ENCODE measurements around the gene EPS15.
"Not testable (repeated sequence)": the region's sequence is repeated elsewhere in the genome, so short reads cannot be mapped to it uniquely, and the experiment has no call there.

EPS15 gene

GRCh38 chr1:51519048-51519864, at the start of gene EPS15:
Gene EPS15, minus strand, starts transcription at chr1:51519266. Its CDS starts 35 bp downstream, at chr1:51519231.
- no peak for FAIRE-seq

GRCh38 chr1:51568231-51568935, 49.3 kb upstream of the EPS15 start:
- FAIRE-seq: no peak

- no peak for FAIRE-seq
These were observed 48.6 kb upstream of the EPS15 start for GRCh38 chr1:51567653-51568052.

GRCh38 chr1:51566260-51566659, 47.2 kb upstream of the EPS15 start:
- no peak for FAIRE-seq

- FAIRE-seq: no peak
These were observed 45.9 kb upstream of the EPS15 start for GRCh38 chr1:51565009-51565408.

DNA sequence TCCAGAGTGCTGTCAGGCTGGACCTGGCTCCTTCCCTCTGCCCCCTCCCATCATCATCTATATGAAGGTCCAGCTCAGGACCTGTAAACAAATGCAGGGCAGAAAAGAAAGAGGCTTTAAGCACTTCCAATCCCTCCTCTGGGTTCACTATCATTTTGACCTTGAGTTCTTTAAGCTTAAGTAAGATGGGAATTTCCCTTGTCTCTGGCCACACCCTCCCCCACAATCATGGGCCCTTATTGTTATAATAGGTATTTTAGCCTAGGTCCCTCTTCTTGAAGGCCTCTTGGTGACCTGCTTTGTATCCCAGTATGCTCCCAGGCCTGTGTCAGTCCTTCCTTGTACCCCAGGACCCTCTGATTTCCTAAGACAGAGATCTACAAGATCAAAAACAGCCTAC, 45.1 kb upstream of the EPS15 start:
- no peak for FAIRE-seq

DNA sequence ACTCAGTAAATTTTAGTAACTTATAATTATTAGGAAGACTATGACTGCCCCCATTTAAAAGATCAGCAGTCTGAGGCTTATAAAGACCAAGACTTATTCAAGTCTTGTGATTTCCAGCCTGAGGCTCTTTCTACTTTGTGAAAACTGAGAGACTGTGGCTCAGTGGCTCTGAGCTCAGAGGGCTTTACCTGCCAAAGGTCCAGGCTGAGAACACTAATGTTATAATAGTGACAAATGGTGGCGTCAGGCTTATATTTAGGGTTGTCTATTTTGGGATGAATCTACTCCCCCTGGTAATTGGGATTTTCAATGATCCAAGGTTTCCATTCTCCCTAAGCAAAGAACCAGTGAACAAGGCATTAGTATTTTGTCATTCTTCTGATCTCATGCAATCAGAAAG, 42.6 kb upstream of the EPS15 start:
- no peak for FAIRE-seq

- not testable (repeated sequence) for FAIRE-seq
These were observed 41.8 kb upstream of the EPS15 start for GRCh38 chr1:51560895-51561294.

GRCh38 chr1:51560034-51560433, 41.0 kb upstream of the EPS15 start:
- no peak for FAIRE-seq

- FAIRE-seq: no peak
These were observed 40.4 kb upstream of the EPS15 start for GRCh38 chr1:51559501-51559900.

- FAIRE-seq: no peak
These were observed 40.0 kb upstream of the EPS15 start for GRCh38 chr1:51559064-51559500.

GRCh38 chr1:51558375-51558924, 39.4 kb upstream of the EPS15 start:
- FAIRE-seq: no peak

DNA sequence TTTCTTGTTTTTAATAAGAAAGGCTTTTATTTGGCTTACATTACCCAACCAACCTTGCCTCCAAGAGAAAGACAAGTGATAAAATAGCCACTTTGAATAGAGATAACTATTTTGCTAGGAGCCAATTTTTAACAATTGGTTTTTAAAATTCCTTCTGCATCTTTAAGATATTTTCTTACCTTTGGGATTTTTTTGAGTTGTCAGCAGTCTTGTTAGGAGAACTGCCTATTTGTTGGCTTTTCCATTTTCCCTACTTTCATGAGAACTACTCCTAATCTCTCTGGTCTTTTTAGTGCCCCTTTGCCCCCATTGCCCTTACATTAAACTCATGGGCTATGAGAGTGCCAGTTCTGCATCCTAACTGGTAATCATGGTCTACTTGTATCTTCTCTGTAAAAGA, 38.1 kb upstream of the EPS15 start:
- FAIRE-seq: no peak

GRCh38 chr1:51555866-51556619, 37.0 kb upstream of the EPS15 start:
- no peak for FAIRE-seq

DNA sequence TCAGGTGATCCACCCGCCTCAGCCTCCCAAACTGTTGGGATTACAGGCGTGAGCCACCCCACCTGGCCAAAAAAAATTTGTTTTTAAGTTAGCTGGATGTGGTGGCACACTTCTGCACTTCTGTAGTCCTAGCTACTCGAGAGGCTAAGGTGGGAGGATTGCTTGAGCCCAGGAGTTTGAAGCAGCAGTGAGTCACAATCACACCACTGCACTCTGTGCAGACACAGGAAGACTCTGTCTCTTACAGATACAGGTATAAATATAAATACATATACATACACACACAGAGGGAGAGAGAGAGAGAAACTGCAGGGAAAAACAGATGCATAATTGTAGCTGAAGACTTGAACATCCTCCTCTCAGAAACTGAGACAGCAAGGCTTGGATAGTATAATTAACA, 34.8 kb upstream of the EPS15 start:
- FAIRE-seq: no peak

GRCh38 chr1:51552929-51553807, 34.1 kb upstream of the EPS15 start:
- FAIRE-seq: no peak

DNA sequence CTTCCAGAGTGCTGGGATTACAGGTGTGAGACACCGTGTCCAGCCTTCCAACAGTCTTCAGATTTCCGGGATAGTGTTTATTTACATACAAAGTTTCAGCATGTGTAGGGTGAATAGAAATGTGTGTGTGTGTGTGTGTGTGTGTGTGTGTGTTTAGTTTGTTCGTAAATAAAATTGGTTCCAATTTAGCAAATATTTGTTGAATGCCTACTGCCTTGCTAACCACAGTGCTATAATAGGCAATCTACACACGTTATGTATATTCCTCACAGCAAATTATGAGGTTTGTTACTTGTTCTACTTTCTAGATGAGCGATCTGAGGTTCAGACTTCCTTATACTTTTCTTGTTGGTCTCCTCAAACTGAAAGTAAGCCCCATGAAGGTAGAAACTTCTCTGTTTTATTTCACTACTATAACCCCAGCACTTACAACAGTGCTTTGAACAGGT, 32.8 kb upstream of the EPS15 start:
- no peak for FAIRE-seq

DNA sequence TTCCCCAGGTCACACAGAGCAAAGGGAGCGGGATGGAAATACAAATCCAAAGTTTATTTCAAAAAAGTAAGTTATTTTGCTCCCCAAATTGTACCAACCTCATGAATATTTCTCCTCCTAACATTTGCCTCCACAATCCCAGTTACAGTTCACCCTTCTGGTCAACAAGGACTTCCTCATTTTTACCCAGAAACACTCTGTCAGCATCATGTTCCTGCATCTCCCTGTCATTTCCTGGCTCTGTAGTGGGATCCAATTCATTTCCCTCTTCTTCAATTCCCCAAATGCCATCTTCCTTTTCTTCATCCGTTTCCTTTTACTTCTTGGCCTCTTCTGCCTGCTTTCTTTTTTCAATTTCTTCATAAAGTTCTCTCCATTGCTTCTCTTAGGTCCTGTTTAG, 32.0 kb upstream of the EPS15 start:
- FAIRE-seq: no peak

DNA sequence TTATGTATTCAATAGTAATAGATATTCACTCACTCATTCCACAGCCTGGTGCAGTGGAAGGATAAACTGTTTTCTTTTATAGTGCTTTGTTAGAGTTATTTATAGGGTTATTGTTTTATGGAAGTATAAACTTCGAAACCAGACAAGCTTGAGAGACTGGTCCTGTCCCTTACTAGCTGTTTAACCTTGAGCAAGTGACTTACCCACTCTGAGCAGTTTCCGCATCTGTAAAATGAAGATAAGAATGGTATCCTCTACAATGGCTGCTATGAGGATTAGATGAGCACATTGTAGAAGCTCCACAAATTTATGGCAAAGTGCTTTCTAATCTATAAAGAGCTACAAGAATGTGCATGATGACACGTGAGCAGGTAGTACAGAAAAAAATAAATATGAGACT, 30.8 kb upstream of the EPS15 start:
- FAIRE-seq: no peak

- FAIRE-seq: no peak
These were observed 30.1 kb upstream of the EPS15 start for GRCh38 chr1:51549016-51549619.

- FAIRE-seq: no peak
These were observed 24.8 kb upstream of the EPS15 start for GRCh38 chr1:51543858-51544257.

Data from TTC549 (cell line).